ENCODE results near the gene FER1L5. TPM values are rescaled to one million over a fixed set of nuclear protein-coding genes. Genes with fewer than 3 reads are reported as not detected.

Gene FER1L5
- not detected for total RNA-seq

- no peaks in the 10 kb centered on the region for H3K9me3 ChIP-seq (ENCODE audit: low read depth, low read length)
- peaks cover 5% of the 10 kb centered on the region for H3K4me1 ChIP-seq (ENCODE audit: insufficient read depth, low read length)
- H3K27me3 ChIP-seq (ENCODE audit: insufficient read depth, low read length), result no peaks in the 10 kb centered on the region
- no peak within 1 kb of the TSS for H3K4me3 ChIP-seq (ENCODE audit: low read length)
Measured at GRCh38 chr2:96642564-96643360, at the start of gene FER1L5. Gene FER1L5, plus strand, starts transcription at chr2:96642764. Its CDS starts 73 bp downstream, at chr2:96642837.

GRCh38 chr2:96594282-96594681, 48.3 kb upstream of the FER1L5 start:
- H3K4me3 ChIP-seq (ENCODE audit: low read length), result no peak overlapping the region
- peaks cover 25% of the 10 kb centered on the region for H3K4me1 ChIP-seq (ENCODE audit: insufficient read depth, low read length)
- H3K9me3 ChIP-seq (ENCODE audit: low read depth, low read length), result no peaks in the 10 kb centered on the region
- H3K27me3 ChIP-seq (ENCODE audit: insufficient read depth, low read length), result no peaks in the 10 kb centered on the region

- Histone ChIP-seq H3K4me3 (ENCODE audit: low read length) (no peak overlapping the region), H3K9me3 (ENCODE audit: low read depth, low read length) (no peaks in the 10 kb centered on the region), H3K27me3 (ENCODE audit: insufficient read depth, low read length) (no peaks in the 10 kb centered on the region), H3K4me1 (ENCODE audit: insufficient read depth, low read length) (peaks cover 25% of the 10 kb centered on the region)
Measured at GRCh38 chr2:96594691-96595152, 47.8 kb upstream of the FER1L5 start.

- no peak overlapping the region for H3K4me3 ChIP-seq (ENCODE audit: low read length)
- no peaks in the 10 kb centered on the region for H3K9me3 ChIP-seq (ENCODE audit: low read depth, low read length)
- H3K4me1 ChIP-seq (ENCODE audit: insufficient read depth, low read length), result peaks cover 25% of the 10 kb centered on the region
- no peaks in the 10 kb centered on the region for H3K27me3 ChIP-seq (ENCODE audit: insufficient read depth, low read length)
Measured at GRCh38 chr2:96596596-96596995, 46.0 kb upstream of the FER1L5 start.

GRCh38 chr2:96599941-96600340, 42.6 kb upstream of the FER1L5 start:
- Histone ChIP-seq H3K27me3 (ENCODE audit: insufficient read depth, low read length) (no peaks in the 10 kb centered on the region), H3K4me1 (ENCODE audit: insufficient read depth, low read length) (peaks cover 7% of the 10 kb centered on the region), H3K9me3 (ENCODE audit: low read depth, low read length) (no peaks in the 10 kb centered on the region), H3K4me3 (ENCODE audit: low read length) (no peak overlapping the region)

- H3K27me3 ChIP-seq (ENCODE audit: insufficient read depth, low read length), result no peaks in the 10 kb centered on the region
- H3K9me3 ChIP-seq (ENCODE audit: low read depth, low read length), result no peaks in the 10 kb centered on the region
- no peaks in the 10 kb centered on the region for H3K4me1 ChIP-seq (ENCODE audit: insufficient read depth, low read length)
- H3K4me3 ChIP-seq (ENCODE audit: low read length), result no peak overlapping the region
Measured at GRCh38 chr2:96601382-96602292, 40.9 kb upstream of the FER1L5 start.

- Histone ChIP-seq H3K4me3 (ENCODE audit: low read length) (no peak overlapping the region), H3K27me3 (ENCODE audit: insufficient read depth, low read length) (no peaks in the 10 kb centered on the region), H3K9me3 (ENCODE audit: low read depth, low read length) (no peaks in the 10 kb centered on the region), H3K4me1 (ENCODE audit: insufficient read depth, low read length) (no peaks in the 10 kb centered on the region)
Measured at GRCh38 chr2:96602330-96602823, 40.2 kb upstream of the FER1L5 start.

GRCh38 chr2:96604104-96604503, 38.5 kb upstream of the FER1L5 start:
- Histone ChIP-seq H3K27me3 (ENCODE audit: insufficient read depth, low read length) (no peaks in the 10 kb centered on the region), H3K9me3 (ENCODE audit: low read depth, low read length) (no peaks in the 10 kb centered on the region), H3K4me3 (ENCODE audit: low read length) (no peak overlapping the region), H3K4me1 (ENCODE audit: insufficient read depth, low read length) (no peaks in the 10 kb centered on the region)

GRCh38 chr2:96608469-96609455, 33.8 kb upstream of the FER1L5 start:
- Histone ChIP-seq H3K9me3 (ENCODE audit: low read depth, low read length) (no peaks in the 10 kb centered on the region), H3K4me3 (ENCODE audit: low read length) (no peak overlapping the region), H3K4me1 (ENCODE audit: insufficient read depth, low read length) (no peaks in the 10 kb centered on the region), H3K27me3 (ENCODE audit: insufficient read depth, low read length) (no peaks in the 10 kb centered on the region)

GRCh38 chr2:96616128-96616527, 26.4 kb upstream of the FER1L5 start:
- no peak overlapping the region for H3K4me3 ChIP-seq (ENCODE audit: low read length)
- H3K27me3 ChIP-seq (ENCODE audit: insufficient read depth, low read length), result no peaks in the 10 kb centered on the region
- no peaks in the 10 kb centered on the region for H3K9me3 ChIP-seq (ENCODE audit: low read depth, low read length)
- H3K4me1 ChIP-seq (ENCODE audit: insufficient read depth, low read length), result peaks cover 30% of the 10 kb centered on the region

- H3K4me1 ChIP-seq (ENCODE audit: insufficient read depth, low read length), result peaks cover 30% of the 10 kb centered on the region
- no peaks in the 10 kb centered on the region for H3K9me3 ChIP-seq (ENCODE audit: low read depth, low read length)
- H3K4me3 ChIP-seq (ENCODE audit: low read length), result no peak overlapping the region
- H3K27me3 ChIP-seq (ENCODE audit: insufficient read depth, low read length), result no peaks in the 10 kb centered on the region
Measured at GRCh38 chr2:96616535-96616934, 26.0 kb upstream of the FER1L5 start.

- no peaks in the 10 kb centered on the region for H3K9me3 ChIP-seq (ENCODE audit: low read depth, low read length)
- H3K4me1 ChIP-seq (ENCODE audit: insufficient read depth, low read length), result peaks cover 30% of the 10 kb centered on the region
- no peaks in the 10 kb centered on the region for H3K27me3 ChIP-seq (ENCODE audit: insufficient read depth, low read length)
- no peak overlapping the region for H3K4me3 ChIP-seq (ENCODE audit: low read length)
Measured at GRCh38 chr2:96617012-96617411, 25.6 kb upstream of the FER1L5 start.

GRCh38 chr2:96618596-96619283, 23.8 kb upstream of the FER1L5 start:
- H3K9me3 ChIP-seq (ENCODE audit: low read depth, low read length), result no peaks in the 10 kb centered on the region
- H3K4me1 ChIP-seq (ENCODE audit: insufficient read depth, low read length), result peaks cover 44% of the 10 kb centered on the region
- no peak overlapping the region for H3K4me3 ChIP-seq (ENCODE audit: low read length)
- H3K27me3 ChIP-seq (ENCODE audit: insufficient read depth, low read length), result no peaks in the 10 kb centered on the region

- H3K9me3 ChIP-seq (ENCODE audit: low read depth, low read length), result no peaks in the 10 kb centered on the region
- H3K4me3 ChIP-seq (ENCODE audit: low read length), result no peak overlapping the region
- peaks cover 37% of the 10 kb centered on the region for H3K4me1 ChIP-seq (ENCODE audit: insufficient read depth, low read length)
- H3K27me3 ChIP-seq (ENCODE audit: insufficient read depth, low read length), result no peaks in the 10 kb centered on the region
Measured at GRCh38 chr2:96622544-96622943, 20.0 kb upstream of the FER1L5 start.

All from mononuclear cell (primary cell).